K562 treated with DMSO at 1 percent for 4 hours (cell line): Measurements from ENCODE around the gene CHAT. TPM values are rescaled to one million over a fixed set of nuclear protein-coding genes. Genes with fewer than 3 reads are reported as not detected.

Source experiments
- total RNA-seq: library from RNA; unstranded; fragments of 300-600 nt; gene quantifications from 2 replicates; pipeline ENCODE4 v1.2.3, GENCODE V29; 2022; ENCODE audit not compliant: insufficient read depth

The CHAT gene
- total RNA-seq: not detected in 2 replicates

GRCh38 chr10:49613882-49614241, at the start of gene CHAT:
TSS of gene CHAT (plus strand) at chr10:49614037. CDS start at chr10:49614190, 153 bp downstream.

GRCh38 chr10:49610114-49610457, 3.8 kb upstream of the CHAT start, which contains the start of gene SLC18A3:
TSS of gene SLC18A3 (plus strand) at chr10:49610310. CDS start at chr10:49610741, 431 bp downstream.

DNA sequence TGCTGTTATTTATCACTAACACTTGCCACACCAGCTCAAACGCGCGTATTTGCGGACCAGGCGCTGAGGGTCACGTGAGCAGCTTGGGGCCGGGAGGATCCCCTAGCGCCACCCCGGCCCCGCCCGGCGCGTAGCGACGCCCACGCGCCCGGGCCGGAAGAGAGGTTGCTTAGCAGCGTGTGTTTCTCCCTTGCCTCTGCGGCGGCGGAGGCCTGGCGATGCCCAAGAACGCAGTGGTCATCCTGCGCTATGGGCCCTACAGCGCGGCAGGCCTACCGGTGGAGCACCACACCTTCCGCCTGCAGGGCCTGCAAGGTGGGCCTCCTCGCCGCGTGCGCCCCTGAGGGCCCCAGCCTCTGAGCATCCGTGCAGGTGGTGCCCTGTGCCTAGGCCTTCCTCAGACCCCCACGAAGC, 65.7 kb downstream of the CHAT start, which contains the start of gene C10orf53:
Gene C10orf53, plus strand, starts transcription at position 172 of the 414 bp plus-strand sequence. Its CDS starts 47 bp downstream, at position 219.

Other genes starting within 250 kb of the CHAT start
- gene DRGX, start 217.9 kb upstream of the CHAT start, total RNA-seq: not detected in 2 replicates
- gene ERCC6, start 74.9 kb upstream of the CHAT start, total RNA-seq: 7.9 and 12.0 TPM in 2 replicates
- gene SLC18A3, start 3.7 kb upstream of the CHAT start, total RNA-seq: not detected in 2 replicates
- not detected in 2 replicates for gene C10orf53, start 65.6 kb downstream of the CHAT start, total RNA-seq
- gene OGDHL, start 148.3 kb downstream of the CHAT start, total RNA-seq: 0.40 and 0.59 TPM in 2 replicates